Prostate gland (tissue), 2 donors: ENCODE results near the gene WHRN.

Experiments
- CTCF ChIP-seq, 4 experiments: fragments of 200-600 bp in 2 of 4; fragments of 450-650 bp in 2 of 4; sonication (generic) in 2 of 4; IDR thresholded peaks; 1 replicate in 3 of 4; 2 replicates in 1 of 4; pipeline ENCODE4 v1.5.1; 2016 to 2019; ENCODE audit warnings: antibody characterized with exemption in 4 of 4, mild to moderate bottlenecking in 2 of 4, moderate library complexity in 2 of 4
- POLR2A ChIP-seq: fragments of 450-650 bp; IDR thresholded peaks from one replicate; pipeline ENCODE4 v1.6.1; 2016; ENCODE audit warnings: antibody characterized with exemption, mild to moderate bottlenecking

DNA sequence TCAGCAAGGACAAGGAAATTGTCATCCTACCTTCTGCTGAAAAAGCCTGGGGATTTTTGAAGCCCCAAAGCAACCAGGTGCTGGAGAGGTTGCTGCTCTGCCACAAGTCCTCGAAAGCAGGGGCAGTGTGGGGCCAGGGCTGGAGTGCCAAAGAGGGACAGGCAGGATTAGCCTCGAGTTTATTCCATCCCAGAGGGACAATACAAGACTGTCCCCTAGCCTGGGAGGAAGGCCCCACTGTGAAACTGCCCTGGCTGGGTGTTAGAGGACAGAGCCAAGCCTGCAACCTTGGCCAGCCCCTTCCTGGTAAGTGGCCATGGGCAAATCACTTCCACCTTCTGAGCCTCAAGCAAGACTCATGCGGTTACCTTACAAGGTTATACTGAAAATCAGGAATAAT lies 55.1 kb downstream of the WHRN start:
- TF ChIP-seq POLR2A (no peak), CTCF (IDR thresholded peaks at IDR 0.05) (no peak)
